CD4-positive, alpha-beta T cell (primary cell): ENCODE measurements around the gene ZMAT2. TPM values are rescaled to one million over a fixed set of nuclear protein-coding genes. Genes with fewer than 3 reads are reported as not detected.
"Not testable (repeated sequence)": the region's sequence is repeated elsewhere in the genome, so short reads cannot be mapped to it uniquely, and the experiment has no call there.

Source experiments
- ATAC-seq: fragments of 200-7000 bp; cut with Tn5 transposase; one replicate; pipeline ENCODE4 v1.10.0; 2022; ENCODE audit warnings: mild to moderate bottlenecking; ENCODE audit not compliant: poor library complexity
- CTCF ChIA-PET: fragments of 350-600 bp; sonication (Branson Sonifier 250); formaldehyde crosslinking; loops from one replicate; lab custom pipeline; 2021; ENCODE audit warnings: antibody characterized with exemption, inconsistent platforms; lab: Charles Lee
- POLR2A ChIA-PET: fragments of 350-600 bp; sonication (Branson Sonifier 250); formaldehyde crosslinking; loops from one replicate; lab custom pipeline; 2021; ENCODE audit warnings: antibody characterized with exemption, inconsistent platforms; lab: Charles Lee
- DNase-seq, 14 experiments: peaks; one replicate each; pipeline ENCODE4 v3.0.0-alpha.2; 2013 to 2020; ENCODE audit warnings: mixed read lengths in 2 of 14
- H3K27ac ChIP-seq, 2 donors: one replicate each; pipeline versions ENCODE4 v1.5.1 to v1.7.0; 2013; ENCODE audit warnings: low read length in 2 of 2, low read depth in 1 of 2, mild to moderate bottlenecking in 1 of 2
- H3K27me3 ChIP-seq, 2 experiments: 1 replicate in 1 of 2; 2 replicates in 1 of 2; pipeline versions ENCODE4 v1.6.1 to v1.7.0; 2013; ENCODE audit warnings: low read length in 2 of 2, control low read depth in 1 of 2, mild to moderate bottlenecking in 1 of 2, moderate library complexity in 1 of 2; ENCODE audit not compliant: insufficient read depth in 2 of 2, control insufficient read depth in 1 of 2
- H3K36me3 ChIP-seq: one replicate; pipeline ENCODE4 v1.6.1; 2013; ENCODE audit warnings: low read length, control low read depth; ENCODE audit not compliant: insufficient read depth
- H3K4me1 ChIP-seq: one replicate; pipeline ENCODE4 v1.6.1; 2013; ENCODE audit warnings: low read length, control low read depth; ENCODE audit not compliant: insufficient read depth
- H3K4me3 ChIP-seq: one replicate; pipeline ENCODE4 v1.5.1; 2013; ENCODE audit warnings: mild to moderate bottlenecking, low read length, moderate library complexity
- H3K9me3 ChIP-seq, 2 experiments: 1 replicate in 1 of 2; 2 replicates in 1 of 2; pipeline versions ENCODE4 v1.6.1 to v1.7.0; 2013; ENCODE audit warnings: low read length in 2 of 2, mild to moderate bottlenecking in 2 of 2, control low read depth in 1 of 2, moderate library complexity in 1 of 2; ENCODE audit not compliant: control insufficient read depth in 1 of 2, insufficient read depth in 1 of 2
- H3K27ac Mint-ChIP-seq: one replicate; pipeline ENCODE4 v1.8.0; 2020; ENCODE audit warnings: mixed read lengths
- H3K27me3 Mint-ChIP-seq: one replicate; pipeline ENCODE4 v1.8.0; 2021; ENCODE audit warnings: mixed read lengths
- H3K36me3 Mint-ChIP-seq: one replicate; pipeline ENCODE4 v1.8.0; 2021; ENCODE audit warnings: low read depth, mixed read lengths
- H3K4me1 Mint-ChIP-seq: one replicate; pipeline ENCODE4 v1.8.0; 2021; ENCODE audit warnings: low read depth, mixed read lengths
- H3K4me3 Mint-ChIP-seq: one replicate; pipeline ENCODE4 v1.8.0; 2020; ENCODE audit warnings: mild to moderate bottlenecking, mixed read lengths
- H3K9me3 Mint-ChIP-seq: one replicate; pipeline ENCODE4 v1.8.0; 2020; ENCODE audit warnings: mixed read lengths
- CTCF ChIP-seq: fragments of 200-600 bp; IDR thresholded peaks from one replicate; pipeline ENCODE4 v1.8.0; 2022; ENCODE audit warnings: antibody characterized with exemption, mild to moderate bottlenecking
- intact Hi-C, 2 experiments: fragments of 100-400 bp; cut with DNase I in 1 of 2; cut with micrococcal nuclease in 1 of 2; formaldehyde crosslinking; loops; one replicate each; pipeline versions ENCODE4 v1.15.1 to v1.9.0; 2023 to 2025; cut with DNase I, micrococcal nuclease
- total RNA-seq, 174 experiments: library from RNA in 2 of 174; stranded (reverse) in 2 of 174; gene quantifications; one replicate each; pipeline ENCODE4 v1.2.3 and lab custom pipeline; 2021 to 2026

Gene ZMAT2
- total RNA-seq, 2 experiments from 2014 or later, result 29.0 to 32.3 TPM

DNA sequence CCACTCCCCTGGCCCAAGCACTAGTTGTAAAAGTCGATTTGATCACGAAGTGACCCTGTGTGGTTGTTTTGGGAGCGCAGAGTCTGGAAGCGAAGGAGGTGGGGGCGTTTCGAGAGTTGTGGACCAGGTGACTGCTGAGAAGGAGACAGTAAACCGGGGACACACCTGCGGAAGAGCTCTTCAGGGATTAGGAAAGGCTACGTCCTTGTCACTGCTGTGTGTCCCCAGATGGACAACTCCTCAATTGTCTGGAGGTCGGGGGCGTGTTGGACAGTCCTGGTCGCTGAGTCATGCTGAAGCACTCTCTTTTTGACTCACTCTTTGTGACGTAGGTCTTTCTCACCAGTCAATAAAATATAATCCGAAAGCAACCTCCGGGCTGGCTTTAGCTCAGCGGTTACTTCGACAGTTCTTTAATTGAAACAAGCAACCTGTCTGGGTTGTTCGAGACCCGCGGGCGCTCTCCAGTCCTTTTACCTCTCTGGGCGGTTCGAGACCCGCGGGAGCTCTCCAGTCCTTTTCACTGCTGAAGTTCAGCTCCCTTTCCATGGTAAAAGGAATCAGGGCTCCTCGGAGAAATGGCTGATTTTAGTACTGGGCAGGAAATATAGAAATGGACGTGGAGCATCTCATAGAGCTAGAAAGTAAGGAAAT is 10.8 kb downstream of the ZMAT2 start:
- peaks cover 9% of the 10 kb centered on the region for H3K4me1 ChIP-seq
- Mint-ChIP-seq H3K27me3 (peaks cover 8% of the 10 kb centered on the region), H3K36me3 (peaks cover 35% of the 10 kb centered on the region), H3K27ac (peak overlapping the region; percentile 98), H3K4me3 (peak overlapping the region; percentile 99), H3K9me3 (no peaks in the 10 kb centered on the region), H3K4me1 (peaks cover 27% of the 10 kb centered on the region)
- CTCF ChIA-PET, result interaction anchor here (0.8 to 1.4 kb wide), 8 partner anchors 10 to 73 kb away, joined by 3 to 7 read pairs (median 3); partner anchors contain the start of genes TMCO6, WDR55 and ZMAT2
- H3K27me3 ChIP-seq, result no peaks in the 10 kb centered on the region
- H3K27ac ChIP-seq, result peak overlapping the region; percentile 87 to 88
- peak overlapping the region; percentile 70 for H3K4me3 ChIP-seq
- ATAC-seq (peak; percentile 77), DNase-seq (peak; percentile 70 to 97 (median 82))
- intact Hi-C loops, result loop anchor here (1.0 to 5.0 kb wide), 6 partner anchors 11 to 164 kb away; partner anchors contain the start of genes APBB3 (in 1 of the 2), EIF4EBP3 (in 1 of the 2), SLC35A4 (in 1 of the 2) and TMCO6 (in 1 of the 2)
- H3K36me3 ChIP-seq, result peaks cover 11% of the 10 kb centered on the region
- TF ChIP-seq CTCF, result no peak
- no peaks in the 10 kb centered on the region for H3K9me3 ChIP-seq
- POLR2A ChIA-PET, result interaction anchor here (0.6 to 4.1 kb wide), 25 partner anchors 9 to 927 kb away, joined by 3 to 72 read pairs (median 6); partner anchors contain the start of genes ANKHD1, CD14, CYSTM1 and EIF4EBP3

DNA sequence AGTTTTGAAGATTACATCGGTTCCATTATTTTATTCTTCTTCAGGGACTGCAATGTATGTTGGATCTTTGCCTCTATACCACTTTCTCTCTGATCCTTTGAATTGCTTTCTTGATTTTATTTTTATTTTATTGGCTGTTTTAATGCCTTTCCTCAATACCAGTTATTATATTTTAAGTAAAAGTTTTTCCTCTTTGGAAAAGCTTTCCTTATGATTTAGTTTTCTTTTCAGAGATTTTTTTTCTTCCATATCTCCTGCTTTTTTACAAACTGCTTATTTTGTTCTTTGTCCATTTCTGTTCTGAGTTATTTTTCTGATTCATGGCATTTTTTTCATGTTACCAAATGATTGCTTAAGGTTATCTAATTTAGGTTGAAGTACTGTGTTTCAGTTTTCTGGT is 11.5 kb downstream of the ZMAT2 start:
- peaks cover 8% of the 10 kb centered on the region for H3K27me3 Mint-ChIP-seq
- ChIA-PET CTCF (interaction anchor here (0.9 to 1.4 kb wide), 4 partner anchors 9 to 73 kb away, joined by 3 to 7 read pairs (median 3); partner anchors contain the start of gene TMCO6), POLR2A (interaction anchor here (0.8 to 4.1 kb wide), 17 partner anchors 8 to 609 kb away, joined by 3 to 72 read pairs (median 9); partner anchors contain the start of genes ANKHD1, CD14, CYSTM1 and EIF4EBP3)
- peak overlapping the region; percentile 70 for H3K4me3 ChIP-seq
- H3K36me3 ChIP-seq, result peaks cover 6% of the 10 kb centered on the region
- peak overlapping the region; percentile 98 for H3K27ac Mint-ChIP-seq
- no peaks in the 10 kb centered on the region for H3K9me3 ChIP-seq
- H3K9me3 Mint-ChIP-seq, result no peaks in the 10 kb centered on the region
- ATAC-seq (no peak), DNase-seq (no peak)
- peaks cover 27% of the 10 kb centered on the region for H3K36me3 Mint-ChIP-seq
- peak overlapping the region in 1 of 2 donors; percentile 88 for H3K27ac ChIP-seq
- intact Hi-C loops, result loop anchor here (1.0 to 5.0 kb wide), 6 partner anchors 11 to 164 kb away; partner anchors contain the start of genes APBB3 (in 1 of the 2), EIF4EBP3 (in 1 of the 2), SLC35A4 (in 1 of the 2) and TMCO6 (in 1 of the 2)
- H3K4me1 Mint-ChIP-seq, result peaks cover 27% of the 10 kb centered on the region
- peaks cover 9% of the 10 kb centered on the region for H3K4me1 ChIP-seq
- no peak for TF ChIP-seq CTCF
- no peaks in the 10 kb centered on the region for H3K27me3 ChIP-seq
- peak overlapping the region; percentile 99 for H3K4me3 Mint-ChIP-seq

- intact Hi-C loops, result loop anchor here (5.0 kb wide), 4 partner anchors 146 to 166 kb away; partner anchors contain the start of genes APBB3 (in 1 of the 2), EIF4EBP3 (in 1 of the 2) and SLC35A4 (in 1 of the 2)
- Mint-ChIP-seq H3K9me3 (no peaks in the 10 kb centered on the region), H3K36me3 (peaks cover 17% of the 10 kb centered on the region), H3K4me1 (peaks cover 27% of the 10 kb centered on the region), H3K4me3 (peak overlapping the region; percentile 50), H3K27me3 (peaks cover 8% of the 10 kb centered on the region), H3K27ac (peak overlapping the region; percentile 65)
- ATAC-seq, result no peak
- Histone ChIP-seq H3K9me3 (no peaks in the 10 kb centered on the region), H3K27me3 (no peaks in the 10 kb centered on the region), H3K36me3 (no peaks in the 10 kb centered on the region), H3K4me1 (peaks cover 9% of the 10 kb centered on the region), H3K4me3 (no peak overlapping the region), H3K27ac (no peak overlapping the region)
- no peak for DNase-seq
- POLR2A ChIA-PET, result interaction anchor here (4.1 kb wide), 1 partner anchor 312 kb away, joined by 49 read pairs; the partner anchor contains the start of gene ANKHD1
- CTCF ChIA-PET, result no interaction called here
- TF ChIP-seq CTCF, result no peak
These were observed 13.4 kb downstream of the ZMAT2 start for GRCh38 chr5:140713562-140714094.

DNA sequence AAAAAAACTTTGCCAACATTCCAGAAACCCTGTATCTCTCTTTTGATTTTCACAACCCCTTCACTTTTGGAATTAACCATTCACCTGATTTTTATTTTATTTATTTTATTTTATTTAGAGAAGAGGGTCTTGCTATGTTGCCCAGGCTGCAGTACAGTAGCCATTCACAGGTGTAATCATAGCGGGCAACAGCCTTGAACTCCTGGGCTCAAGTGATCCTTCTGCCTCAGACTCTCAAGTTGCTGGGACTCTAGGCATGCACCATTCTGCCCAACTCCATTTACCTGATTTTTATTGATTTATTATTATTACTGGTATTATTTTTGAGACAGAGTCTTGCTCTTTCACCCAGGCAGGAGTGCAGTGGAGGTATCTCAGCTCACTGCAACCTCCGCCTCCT is 16.0 kb downstream of the ZMAT2 start:
- DNase-seq, H3K27ac ChIP-seq, H3K27me3 Mint-ChIP-seq, H3K9me3 Mint-ChIP-seq, CTCF ChIA-PET, ATAC-seq, POLR2A ChIA-PET, H3K9me3 ChIP-seq, H3K27me3 ChIP-seq, H3K4me3 Mint-ChIP-seq, H3K4me3 ChIP-seq, H3K4me1 ChIP-seq, H3K36me3 Mint-ChIP-seq, H3K36me3 ChIP-seq, H3K27ac Mint-ChIP-seq: not testable (repeated sequence)
- peaks cover 14% of the 10 kb centered on the region for H3K4me1 Mint-ChIP-seq
- intact Hi-C loops, result loop anchor here in 1 of 2 experiments (5.0 kb wide), 1 partner anchor 474 kb away; no protein-coding TSS in a partner anchor
